Fibroblast of skin of left quadriceps (primary cell): ENCODE measurements around the gene C1RL.

Experiments used
- DNase-seq, 2 experiments: peaks; one replicate each; pipeline ENCODE4 v3.0.0-alpha.2; 2013; ENCODE audit warnings: low read depth in 2 of 2

Gene C1RL

DNA sequence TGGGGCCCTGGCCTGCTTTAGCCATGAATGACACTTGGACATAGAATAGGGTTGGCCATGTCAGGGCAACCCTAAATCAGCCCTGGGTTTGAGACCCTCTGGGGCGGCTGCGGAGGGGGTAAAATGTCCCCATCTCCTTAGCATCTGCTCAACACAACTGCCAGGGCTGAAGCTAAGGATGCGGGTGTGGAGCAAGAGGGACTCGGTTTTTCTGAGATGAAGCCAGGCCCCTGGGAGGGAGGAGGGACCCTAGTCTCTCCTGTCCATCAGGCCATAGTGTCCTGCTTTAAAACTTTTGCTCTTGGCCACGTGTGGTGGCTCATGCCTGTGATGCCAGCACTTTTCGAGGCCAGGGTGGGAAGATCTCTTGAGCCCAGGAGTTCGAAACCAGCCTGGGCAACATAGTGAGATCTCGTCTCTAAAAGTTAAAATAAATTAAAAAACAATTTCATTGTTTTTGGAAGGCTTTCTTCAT, 16.0 kb downstream of the C1RL start:
- DNase-seq, result no peak

DNA sequence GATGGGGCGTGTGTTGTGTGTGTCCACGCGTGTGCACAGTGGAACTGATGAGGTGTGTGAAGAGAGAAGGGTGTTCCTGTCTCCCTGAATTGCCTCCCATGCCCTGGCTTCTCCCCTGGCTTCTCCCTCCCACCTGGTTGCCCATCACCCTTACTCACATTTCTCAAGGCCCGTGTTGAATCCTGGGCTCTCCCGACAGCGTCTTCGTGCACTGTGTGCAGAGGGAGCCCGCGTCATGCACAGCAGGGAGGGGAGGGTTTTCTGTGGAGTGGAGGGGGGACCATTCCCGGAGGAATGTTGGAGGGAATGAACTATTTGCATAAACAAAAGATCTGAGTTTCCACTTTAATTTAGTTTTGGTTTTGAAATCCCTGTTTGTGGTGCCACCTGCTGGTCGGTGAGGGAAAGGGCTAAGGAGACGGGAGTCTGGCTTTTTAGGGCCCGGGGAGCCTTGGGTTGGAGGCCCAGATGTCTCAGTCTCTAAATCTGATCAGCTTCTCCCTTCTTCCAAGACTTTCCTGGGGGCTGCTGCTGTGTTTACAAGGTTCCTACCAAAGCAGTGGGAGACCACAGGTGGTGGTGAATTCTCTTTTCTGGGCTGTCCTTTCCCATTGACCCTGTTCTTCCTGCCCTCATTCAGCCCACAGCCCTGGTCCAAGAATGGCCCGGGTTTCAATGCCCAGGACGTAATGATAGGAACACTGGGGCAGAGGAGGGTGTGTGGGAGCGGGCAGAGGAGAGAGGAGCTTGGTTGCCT, 16.6 kb downstream of the C1RL start, which contains the start of gene C1R:
Gene C1R (minus strand): TSS at position 217 of the 757 bp plus-strand sequence. CDS start 57 bp downstream, at position 160.
- DNase-seq, result peak; percentile 89 to 90

- DNase-seq, result no peak
These were observed 17.3 kb downstream of the C1RL start for GRCh38 chr12:7091660-7092228.

DNA sequence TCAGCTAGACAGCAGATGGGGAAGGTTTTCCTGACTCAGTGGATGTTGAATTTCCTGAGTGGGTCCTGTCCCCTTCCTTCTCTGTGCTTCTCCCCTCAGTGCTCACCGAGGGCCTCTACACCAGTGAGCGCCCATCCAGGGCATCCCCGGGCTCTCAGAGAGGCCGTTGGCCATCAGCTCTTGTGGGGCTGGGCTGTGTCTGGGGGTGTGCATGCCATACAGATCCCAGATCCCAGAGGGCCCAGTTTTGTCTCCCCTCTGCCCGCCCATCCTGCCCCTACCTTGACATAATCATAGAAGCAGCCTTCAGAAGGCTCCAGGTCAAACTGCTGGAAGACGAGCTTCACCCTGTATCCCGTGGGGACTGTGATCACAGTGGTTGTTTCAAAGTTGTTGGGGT, 17.8 kb downstream of the C1RL start:
- DNase-seq, result no peak

DNA sequence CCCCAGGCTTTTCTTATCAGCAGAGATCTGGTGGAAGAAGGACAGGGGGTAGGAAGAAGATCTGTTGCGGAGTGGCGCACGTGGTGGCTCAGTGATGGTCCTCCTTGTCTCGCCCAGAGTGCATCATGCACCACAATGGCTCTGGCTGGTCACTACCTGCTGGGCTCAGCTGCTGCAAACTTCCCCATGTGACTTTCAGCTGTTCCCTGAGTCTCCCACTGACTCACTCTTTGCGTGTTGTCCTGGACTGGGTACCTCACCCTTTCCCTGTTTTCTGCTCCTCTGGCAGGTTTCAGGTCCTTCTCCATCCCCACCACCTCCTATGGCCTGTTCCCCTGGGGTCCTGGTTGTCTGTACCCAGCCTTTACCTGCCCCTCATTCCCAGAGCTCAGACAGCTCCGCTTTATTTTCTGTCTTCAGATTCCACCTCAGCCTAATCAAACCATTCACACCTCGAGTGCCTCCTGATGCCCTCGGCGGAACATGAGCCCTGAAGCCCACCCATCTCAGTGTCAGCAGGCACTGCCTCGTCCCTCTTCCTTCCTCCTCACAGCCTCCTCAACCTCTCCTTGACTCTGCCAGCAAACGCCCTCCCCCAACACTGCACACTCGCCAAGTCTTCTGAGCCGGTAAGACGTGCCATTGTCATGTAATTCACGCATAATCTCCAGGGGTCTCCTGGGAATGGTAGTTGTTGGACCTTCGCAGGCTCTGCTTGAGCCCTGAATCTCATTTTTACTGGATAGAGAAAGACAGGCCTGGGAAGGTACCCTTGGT, 18.6 kb downstream of the C1RL start:
- DNase-seq, result no peak

- DNase-seq, result no peak
These were observed 19.7 kb downstream of the C1RL start for GRCh38 chr12:7089196-7089871.

DNA sequence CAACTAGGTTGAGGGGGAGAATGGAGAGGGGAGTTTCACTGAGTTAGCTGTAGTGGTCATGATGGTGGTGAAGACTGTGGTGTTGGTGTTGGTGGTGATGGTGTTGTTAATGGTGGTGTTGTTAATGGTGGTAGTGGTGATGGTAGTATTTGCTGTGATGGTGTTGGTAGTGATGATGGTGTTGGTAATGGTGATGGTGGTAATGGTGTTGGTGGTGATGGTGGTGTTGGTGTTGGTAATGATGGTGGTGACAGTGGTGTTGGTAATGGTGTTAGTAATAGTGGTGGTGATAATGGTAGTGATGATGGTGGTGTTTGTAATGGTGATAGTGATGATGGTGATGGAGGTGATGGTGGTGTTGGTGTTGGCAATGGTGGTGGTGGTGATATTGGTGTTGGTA, 25.9 kb downstream of the C1RL start:
- DNase-seq, result no peak

DNA sequence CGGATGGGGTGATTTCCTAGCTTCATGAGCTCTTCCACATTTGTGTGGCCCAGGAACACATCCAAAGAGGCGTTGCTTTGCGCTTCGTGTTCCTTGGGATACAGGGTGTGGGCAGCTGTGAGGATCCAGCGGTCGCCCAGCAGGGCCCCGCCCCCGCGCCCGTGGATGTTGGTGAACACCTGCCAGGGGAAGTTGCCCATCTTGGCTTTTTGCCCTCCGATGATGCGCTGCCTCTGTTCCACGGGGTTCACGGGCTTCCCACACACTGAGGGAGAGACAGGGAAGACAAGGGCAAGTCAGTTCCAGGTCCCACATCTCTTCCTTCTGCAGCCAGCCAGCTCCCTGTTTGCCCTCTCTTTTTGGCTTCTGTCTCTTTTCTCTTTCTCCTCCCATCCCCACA, 28.0 kb downstream of the C1RL start:
- no peak for DNase-seq

GRCh38 chr12:7079826-7080125, 29.2 kb downstream of the C1RL start:
- DNase-seq, result no peak

- no peak for DNase-seq
These were observed 30.9 kb downstream of the C1RL start for GRCh38 chr12:7078163-7078562.

DNA sequence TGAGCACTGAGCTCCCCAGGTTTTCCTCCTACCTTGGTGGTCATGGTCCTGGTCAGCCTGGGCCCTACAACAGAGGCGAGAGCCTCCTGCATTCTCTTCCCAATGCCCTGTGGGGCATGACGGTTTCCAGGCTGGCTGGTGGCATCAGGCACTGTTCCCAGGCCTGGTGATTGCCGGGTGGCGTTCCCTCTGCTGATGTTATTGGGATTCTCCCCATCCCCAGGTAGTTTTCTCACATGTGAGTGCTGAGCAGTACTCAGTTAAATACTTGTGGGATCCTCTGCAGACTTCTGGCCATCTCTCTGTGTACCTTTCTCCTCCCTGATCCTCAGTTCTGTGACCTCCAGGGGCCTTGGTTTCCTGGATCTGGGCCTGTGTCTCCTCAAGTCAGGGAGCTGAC, 32.5 kb downstream of the C1RL start:
- no peak for DNase-seq

DNA sequence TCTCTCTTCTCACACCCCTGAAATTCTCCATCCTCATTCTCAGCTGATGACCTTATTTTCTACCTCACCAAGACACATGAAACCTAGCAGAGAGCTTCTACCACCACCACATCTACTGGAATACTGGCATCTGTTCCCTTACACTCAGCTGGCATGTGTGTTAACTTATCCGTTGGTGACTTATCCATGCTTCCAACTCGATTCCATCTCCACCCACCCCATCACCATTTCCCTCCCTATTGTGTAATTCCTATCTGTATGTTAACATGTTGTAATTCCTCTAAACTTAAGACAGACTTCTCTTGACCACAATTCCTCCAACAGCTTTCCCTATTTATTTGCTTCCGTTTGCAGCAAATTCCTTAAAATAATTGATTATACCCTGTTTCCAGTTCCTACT, 33.1 kb downstream of the C1RL start:
- DNase-seq, result peak; percentile 64

GRCh38 chr12:7075518-7075917, 33.5 kb downstream of the C1RL start:
- no peak for DNase-seq

- DNase-seq, result no peak
These were observed 35.1 kb downstream of the C1RL start for GRCh38 chr12:7073946-7074345.

- no peak for DNase-seq
These were observed 36.5 kb downstream of the C1RL start for GRCh38 chr12:7072554-7072953.

DNA sequence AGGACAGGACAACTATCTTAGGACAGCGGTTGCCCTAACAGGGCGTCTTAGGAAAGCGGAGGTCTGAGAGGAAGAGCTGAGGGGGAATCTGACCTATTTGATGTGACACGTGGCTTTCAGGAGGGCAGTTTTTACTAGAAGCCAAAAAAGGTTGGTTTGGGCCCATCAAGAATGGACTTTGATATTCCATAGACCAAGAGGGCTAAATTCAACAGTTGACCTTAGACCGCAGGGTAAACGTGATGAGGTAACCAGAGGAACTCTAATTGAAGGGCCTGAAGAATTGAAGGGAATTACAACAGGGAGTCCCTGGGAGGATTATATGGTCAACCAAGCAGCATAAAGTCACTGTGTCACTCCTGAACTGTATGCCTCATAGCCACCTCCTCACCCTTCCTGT, 37.0 kb downstream of the C1RL start:
- DNase-seq, result no peak

DNA sequence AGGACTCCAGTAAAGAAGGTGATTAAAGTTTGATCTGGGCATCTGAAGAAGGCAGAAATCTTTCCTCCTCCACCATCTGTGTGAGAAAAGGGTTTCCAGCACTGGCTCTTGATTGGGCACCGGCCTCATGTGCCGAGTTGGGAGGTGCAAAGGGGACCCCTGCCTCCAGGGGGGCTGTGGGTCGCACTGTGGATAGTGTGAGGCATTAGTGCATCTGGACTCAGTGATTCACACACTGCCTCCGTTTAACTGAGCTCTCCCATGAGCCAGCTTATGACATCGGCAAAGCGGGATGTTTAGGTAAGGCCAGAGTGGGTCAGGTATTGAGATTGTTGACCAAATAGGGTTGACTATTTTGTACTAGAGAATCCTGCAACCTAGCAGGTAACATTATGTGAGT, 39.6 kb downstream of the C1RL start:
- no peak for DNase-seq

DNA sequence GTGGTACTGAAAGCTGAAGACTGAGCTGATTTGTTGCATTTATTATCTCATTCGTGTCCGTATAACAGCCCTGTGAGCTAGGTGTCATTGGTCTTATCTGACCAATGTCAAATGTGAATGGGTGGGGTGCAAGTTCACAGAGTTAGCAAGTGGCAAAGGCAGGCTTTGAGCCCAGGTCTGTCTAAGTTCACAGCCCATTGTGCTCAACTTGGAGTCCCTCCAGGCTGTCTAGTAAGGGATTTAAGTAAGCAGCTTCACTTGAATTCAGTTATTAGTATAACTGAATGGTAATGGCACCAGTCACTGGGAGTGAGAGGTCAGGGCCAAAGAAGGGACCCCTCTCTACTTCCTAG, 40.0 kb downstream of the C1RL start:
- no peak for DNase-seq

GRCh38 chr12:7068240-7068993, 40.6 kb downstream of the C1RL start:
- DNase-seq, result no peak

GRCh38 chr12:7067096-7067495, 41.9 kb downstream of the C1RL start:
- no peak for DNase-seq

GRCh38 chr12:7066596-7066995, 42.4 kb downstream of the C1RL start:
- no peak for DNase-seq
